PC-9 (cell line): ENCODE data around the gene COL16A1. TPM values are rescaled to one million over a fixed set of nuclear protein-coding genes. Genes with fewer than 3 reads are reported as not detected.

Experiments used
- BruUV-seq: library from RNA; stranded (reverse); fragments of 400-500 nt; replicated peaks from 2 replicates; lab custom pipeline; 2021; lab: Mats Ljungman, UMichigan
- CTCF ChIA-PET: fragments of 300-600 bp; sonication (Branson Sonifier 250); formaldehyde crosslinking; loops from one replicate; lab custom pipeline; 2022; ENCODE audit warnings: antibody characterized with exemption; lab: Charles Lee
- POLR2A ChIA-PET: fragments of 300-600 bp; sonication (Branson Sonifier 250); formaldehyde crosslinking; loops from one replicate; lab custom pipeline; 2022; ENCODE audit warnings: antibody characterized with exemption; ENCODE audit not compliant: unreplicated experiment; lab: Charles Lee
- DNase-seq, 2 experiments: peaks; one replicate each; pipeline versions ENCODE4 v3.0.0 to v3.0.0-alpha.2; 2015 to 2022; ENCODE audit warnings: mixed read lengths in 1 of 2
- H2AFZ ChIP-seq: fragments of 200-600 bp; sonication (generic); 2 replicates; pipeline ENCODE4 v1.8.1; 2017; ENCODE audit warnings: antibody characterized with exemption
- H3F3A ChIP-seq: fragments of 200-600 bp; sonication (generic); 2 replicates; pipeline ENCODE4 v1.8.1; 2017; ENCODE audit warnings: antibody characterized with exemption, mild to moderate bottlenecking, low read depth; ENCODE audit not compliant: insufficient read depth
- H3K27ac ChIP-seq: fragments of 200-600 bp; sonication (generic); 2 replicates; pipeline ENCODE4 v1.6.1; 2016; ENCODE audit warnings: mixed run types
- H3K27me3 ChIP-seq: fragments of 200-600 bp; sonication (generic); 2 replicates; pipeline ENCODE4 v1.6.1; 2016; ENCODE audit warnings: low read depth, mixed run types; ENCODE audit not compliant: insufficient read depth
- H3K36me3 ChIP-seq: fragments of 200-600 bp; sonication (generic); 2 replicates; pipeline ENCODE4 v1.6.1; 2016; ENCODE audit warnings: low read depth, mixed run types
- H3K4me1 ChIP-seq: fragments of 200-600 bp; sonication (generic); replicated peaks from 2 replicates; pipeline ENCODE4 v1.6.1; 2016; ENCODE audit warnings: mixed run types; ENCODE audit not compliant: insufficient read depth
- H3K4me2 ChIP-seq: fragments of 200-600 bp; sonication (generic); 2 replicates; pipeline ENCODE4 v1.6.1; 2017; ENCODE audit warnings: mixed run types
- H3K4me3 ChIP-seq: fragments of 200-600 bp; sonication (generic); 2 replicates; pipeline ENCODE4 v1.6.1; 2016; ENCODE audit warnings: mixed run types
- H3K79me2 ChIP-seq: fragments of 200-600 bp; sonication (generic); 2 replicates; pipeline ENCODE4 v1.6.1; 2017; ENCODE audit warnings: low read depth, mixed run types
- H3K9me2 ChIP-seq: fragments of 200-600 bp; sonication (generic); 2 replicates; pipeline ENCODE4 v1.8.1; 2017; ENCODE audit warnings: mild to moderate bottlenecking; ENCODE audit not compliant: insufficient read depth
- H3K9me3 ChIP-seq: fragments of 200-600 bp; sonication (generic); 2 replicates; pipeline ENCODE4 v1.8.1; 2016; ENCODE audit warnings: low read depth; ENCODE audit not compliant: insufficient read depth
- H4K20me1 ChIP-seq: fragments of 200-600 bp; sonication (generic); 2 replicates; pipeline ENCODE4 v1.8.1; 2017; ENCODE audit not compliant: insufficient read depth
- EZH2 ChIP-seq: fragments of 200-600 bp; sonication (generic); IDR thresholded peaks from 2 replicates; pipeline ENCODE4 v1.8.0; 2017; ENCODE audit warnings: antibody characterized with exemption, low read depth
- intact Hi-C: fragments of 100-400 bp; cut with micrococcal nuclease; formaldehyde crosslinking; loops from one replicate; pipeline ENCODE4 v1.10.0; 2022; ENCODE audit not compliant: unreplicated experiment
- total RNA-seq: library from RNA; stranded (reverse); gene quantifications from 2 replicates; pipeline ENCODE4 v1.2.3, GENCODE V29; 2021
- TF ChIP-seq, protein P1 (sequence below): fragments of 200-600 bp; sonication (generic); conservative IDR thresholded peaks from 2 replicates; pipeline ENCODE4 v1.6.1; 2017; ENCODE audit warnings: mixed run types, antibody characterized with exemption, mild to moderate bottlenecking, moderate library complexity

The COL16A1 gene
- total RNA-seq, 1 experiment from 2014 or later = 4.8 TPM

GRCh38 chr1:31733389-31734219, 29.8 kb upstream of the COL16A1 start:
- Histone ChIP-seq H3K27ac (no peak overlapping the region), H3K27me3 (no peaks in the 10 kb centered on the region), H3F3A (no peaks in the 10 kb centered on the region), H3K36me3 (no peaks in the 10 kb centered on the region), H3K9me2 (no peaks in the 10 kb centered on the region), H3K4me1 (no peaks in the 10 kb centered on the region), H4K20me1 (no peaks in the 10 kb centered on the region), H2AFZ (no peak overlapping the region), H3K79me2 (no peaks in the 10 kb centered on the region), H3K4me2 (no peak overlapping the region), H3K9me3 (no peaks in the 10 kb centered on the region), H3K4me3 (no peak overlapping the region)
- ChIA-PET POLR2A (no interaction called here), CTCF (interaction anchor here (0.5 kb wide), 2 partner anchors 192 to 579 kb away, joined by 3 to 5 read pairs; no protein-coding TSS in a partner anchor)
- TF ChIP-seq, protein P1, sequence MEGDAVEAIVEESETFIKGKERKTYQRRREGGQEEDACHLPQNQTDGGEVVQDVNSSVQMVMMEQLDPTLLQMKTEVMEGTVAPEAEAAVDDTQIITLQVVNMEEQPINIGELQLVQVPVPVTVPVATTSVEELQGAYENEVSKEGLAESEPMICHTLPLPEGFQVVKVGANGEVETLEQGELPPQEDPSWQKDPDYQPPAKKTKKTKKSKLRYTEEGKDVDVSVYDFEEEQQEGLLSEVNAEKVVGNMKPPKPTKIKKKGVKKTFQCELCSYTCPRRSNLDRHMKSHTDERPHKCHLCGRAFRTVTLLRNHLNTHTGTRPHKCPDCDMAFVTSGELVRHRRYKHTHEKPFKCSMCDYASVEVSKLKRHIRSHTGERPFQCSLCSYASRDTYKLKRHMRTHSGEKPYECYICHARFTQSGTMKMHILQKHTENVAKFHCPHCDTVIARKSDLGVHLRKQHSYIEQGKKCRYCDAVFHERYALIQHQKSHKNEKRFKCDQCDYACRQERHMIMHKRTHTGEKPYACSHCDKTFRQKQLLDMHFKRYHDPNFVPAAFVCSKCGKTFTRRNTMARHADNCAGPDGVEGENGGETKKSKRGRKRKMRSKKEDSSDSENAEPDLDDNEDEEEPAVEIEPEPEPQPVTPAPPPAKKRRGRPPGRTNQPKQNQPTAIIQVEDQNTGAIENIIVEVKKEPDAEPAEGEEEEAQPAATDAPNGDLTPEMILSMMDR = no peak
- TF ChIP-seq EZH2 = no peak
- no peak for DNase-seq
- no TSS peak for BruUV-seq
- intact Hi-C loops = no loop called here

GRCh38 chr1:31732751-31733289, 29.0 kb upstream of the COL16A1 start:
- Histone ChIP-seq H3K27ac (no peak overlapping the region), H3K4me1 (no peaks in the 10 kb centered on the region), H3K4me3 (no peak overlapping the region), H3K9me3 (no peaks in the 10 kb centered on the region), H2AFZ (no peak overlapping the region), H3K36me3 (no peaks in the 10 kb centered on the region), H3F3A (no peaks in the 10 kb centered on the region), H3K27me3 (no peaks in the 10 kb centered on the region), H3K9me2 (no peaks in the 10 kb centered on the region), H4K20me1 (no peaks in the 10 kb centered on the region), H3K4me2 (no peak overlapping the region), H3K79me2 (no peaks in the 10 kb centered on the region)
- TF ChIP-seq, protein P1 = no peak
- TF ChIP-seq EZH2 = no peak
- BruUV-seq = no TSS peak
- ChIA-PET POLR2A (no interaction called here), CTCF (interaction anchor here (0.5 kb wide), 1 partner anchor 580 kb away, joined by 3 read pairs; no protein-coding TSS in a partner anchor)
- no peak for DNase-seq
- intact Hi-C loops = no loop called here

GRCh38 chr1:31732343-31732742, 28.5 kb upstream of the COL16A1 start:
- Histone ChIP-seq H3K4me1 (no peaks in the 10 kb centered on the region), H3K27me3 (no peaks in the 10 kb centered on the region), H3K27ac (no peak overlapping the region), H3K9me3 (no peaks in the 10 kb centered on the region), H3K9me2 (no peaks in the 10 kb centered on the region), H3F3A (no peaks in the 10 kb centered on the region), H4K20me1 (no peaks in the 10 kb centered on the region), H2AFZ (no peak overlapping the region), H3K4me3 (no peak overlapping the region), H3K4me2 (no peak overlapping the region), H3K36me3 (no peaks in the 10 kb centered on the region), H3K79me2 (no peaks in the 10 kb centered on the region)
- ChIA-PET CTCF (no interaction called here), POLR2A (no interaction called here)
- BruUV-seq = no TSS peak
- intact Hi-C loops = no loop called here
- TF ChIP-seq, protein P1 = no peak
- no peak for TF ChIP-seq EZH2
- DNase-seq = no peak
